ENCODE results near the gene SYMPK.
"Not testable (repeated sequence)": the region's sequence is repeated elsewhere in the genome, so short reads cannot be mapped to it uniquely, and the experiment has no call there.

The SYMPK gene

GRCh38 chr19:45885556-45886426 is 22.8 kb upstream of the SYMPK start, which contains the start of gene IRF2BP1:
Gene IRF2BP1, minus strand, starts transcription at chr19:45886141. Its CDS starts 367 bp downstream, at chr19:45885774.
- DNase-seq, result peak; percentile 94 to 95

DNA sequence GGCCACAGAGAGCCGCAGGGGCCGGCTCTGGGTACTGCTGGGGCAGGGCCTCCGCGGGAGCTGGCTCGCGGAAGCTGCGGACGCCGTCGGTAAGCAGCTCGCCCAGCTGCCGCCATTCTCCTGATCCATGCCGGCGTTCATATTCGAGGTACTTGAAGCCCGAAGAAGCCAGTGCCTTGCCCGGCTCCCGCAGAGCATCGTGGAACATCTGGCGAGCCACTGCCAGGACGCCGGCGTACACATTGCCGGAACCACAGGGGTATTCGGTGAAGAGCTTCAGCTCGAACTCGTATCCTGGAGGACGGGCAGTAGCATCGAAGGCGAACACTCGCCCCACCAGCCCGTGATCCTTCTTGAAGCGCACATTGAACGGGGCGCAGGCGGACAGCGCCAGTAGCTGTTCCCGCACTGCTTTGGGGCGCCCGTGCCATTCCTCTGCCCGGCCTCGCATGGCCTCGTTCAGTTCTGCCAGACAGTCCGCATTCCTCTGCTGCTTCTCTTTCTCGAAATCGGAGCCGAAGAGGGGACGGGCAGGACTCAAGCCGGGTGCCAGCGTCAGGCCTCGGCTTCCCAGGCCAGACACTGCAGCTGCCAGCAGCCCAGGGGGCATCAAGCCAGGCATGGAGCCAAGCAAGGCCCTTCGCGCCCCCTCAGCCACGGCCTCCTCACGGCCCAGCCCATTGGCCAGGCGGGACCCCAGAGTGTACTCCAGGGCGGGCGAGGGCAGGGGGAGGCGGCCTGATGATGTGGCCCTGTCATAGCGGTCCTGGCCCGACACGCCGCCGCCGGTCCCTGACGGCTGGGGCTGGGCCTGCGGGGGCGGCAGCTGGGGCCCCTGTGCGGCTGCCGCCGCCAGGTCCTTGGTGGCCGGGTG is 22.0 kb upstream of the SYMPK start:
- DNase-seq, result no peak

DNA sequence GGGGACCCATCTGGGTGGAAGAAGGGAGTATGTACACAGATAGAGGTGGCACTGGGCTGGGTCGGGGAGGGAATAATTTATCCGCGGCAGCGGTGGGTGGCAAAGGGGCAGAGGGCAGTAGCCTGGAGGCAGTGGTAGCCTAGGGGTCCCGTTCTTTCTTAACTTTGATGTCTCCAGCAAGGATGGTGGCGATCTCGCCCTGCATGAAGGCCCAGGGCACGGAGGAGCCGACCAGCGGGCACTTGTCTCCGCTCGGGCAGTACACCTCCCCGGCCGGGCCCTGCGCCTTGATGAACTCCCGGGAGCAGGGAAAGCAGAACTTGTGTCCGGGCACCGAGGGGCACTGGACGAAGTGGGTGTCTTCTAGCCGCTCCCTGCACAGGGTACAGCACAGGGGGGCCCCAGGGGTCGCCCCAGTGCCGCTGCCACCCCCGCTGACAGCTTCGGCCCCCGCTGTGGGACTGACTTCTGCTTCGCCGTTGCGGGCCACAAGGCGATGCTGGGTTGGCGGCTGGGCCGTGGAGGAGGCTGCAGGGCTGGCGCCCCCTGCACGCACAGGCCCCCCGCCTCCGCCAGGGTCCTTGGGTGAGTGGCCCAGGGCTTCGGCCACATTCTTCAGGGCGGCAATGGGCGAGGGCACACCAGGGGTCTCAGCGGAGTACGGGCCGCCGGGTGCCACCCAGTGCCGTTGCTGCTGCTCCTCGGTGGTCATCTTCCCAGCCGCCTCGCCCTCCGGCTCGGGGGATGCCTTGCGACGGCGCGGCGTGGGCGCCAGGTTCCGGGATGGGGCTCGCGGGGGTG is 21.1 kb upstream of the SYMPK start:
- DNase-seq, result no peak

DNA sequence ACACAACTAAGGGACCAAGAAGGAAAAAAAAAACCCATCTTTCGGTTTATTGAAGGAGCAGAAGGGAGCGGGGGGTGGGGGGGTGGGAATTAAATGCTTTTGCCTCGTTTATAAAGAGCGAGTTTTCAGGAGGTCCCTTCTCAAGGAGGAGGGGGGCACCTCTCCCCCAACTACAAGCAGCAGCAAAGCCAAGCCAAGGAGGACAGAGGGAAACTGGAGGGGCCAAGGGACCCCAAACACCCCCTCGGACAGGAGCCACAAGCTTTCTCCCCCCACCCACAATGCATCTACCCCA is 20.6 kb upstream of the SYMPK start:
- no peak for DNase-seq

- peak; percentile 83 to 91 for DNase-seq
Observed at GRCh38 chr19:45882652-45883585, 20.0 kb upstream of the SYMPK start.

GRCh38 chr19:45881909-45882528 is 19.1 kb upstream of the SYMPK start:
- DNase-seq, result no peak

DNA sequence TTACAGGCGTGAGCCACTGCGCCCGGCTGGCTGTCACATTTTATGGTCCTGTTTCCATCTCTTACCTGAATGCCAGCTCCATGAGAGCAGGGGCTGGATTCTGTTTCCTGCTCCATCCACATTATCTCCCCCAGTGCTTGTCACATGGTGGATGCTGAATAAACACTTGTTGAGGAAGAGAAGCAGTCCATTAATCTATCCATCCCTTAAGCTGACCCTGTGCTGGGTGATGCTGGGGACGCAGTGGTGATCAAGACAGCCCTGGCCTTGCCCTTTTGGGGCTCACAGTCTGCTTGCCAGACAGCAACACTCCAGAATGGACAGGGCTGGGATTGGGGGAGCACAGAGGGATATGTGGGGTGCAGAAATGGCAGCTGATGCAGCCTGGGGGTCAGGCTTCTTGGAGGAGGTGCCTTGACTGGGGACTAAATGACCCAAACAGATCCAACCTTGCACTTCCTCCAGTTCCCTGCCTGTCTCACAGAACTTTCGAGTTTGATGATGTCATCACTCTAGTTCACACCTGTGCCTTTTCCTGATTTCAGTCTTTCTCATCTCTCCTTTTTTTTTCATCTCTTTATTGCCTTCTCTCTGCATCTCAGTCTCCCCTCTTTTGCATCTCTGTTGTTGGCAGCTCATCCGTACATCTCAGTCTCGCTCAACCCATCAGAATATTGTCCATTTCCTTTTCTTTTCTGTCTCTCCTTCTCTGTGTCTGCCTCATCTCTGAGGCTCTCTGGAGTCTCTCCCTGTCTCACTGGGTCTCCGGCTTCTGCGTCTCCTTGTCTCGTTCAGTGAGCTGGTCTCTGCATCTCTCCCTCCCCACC is 18.3 kb upstream of the SYMPK start:
- no peak for DNase-seq

- no peak for DNase-seq
Observed at GRCh38 chr19:45879971-45880370, 17.0 kb upstream of the SYMPK start.

GRCh38 chr19:45879055-45879454 is 16.1 kb upstream of the SYMPK start:
- no peak for DNase-seq

- no peak for DNase-seq
Observed at GRCh38 chr19:45878043-45878794, 15.3 kb upstream of the SYMPK start.

GRCh38 chr19:45876411-45877197 is 13.7 kb upstream of the SYMPK start:
- no peak for DNase-seq

GRCh38 chr19:45876161-45876410 is 13.1 kb upstream of the SYMPK start:
- DNase-seq, result no peak

DNA sequence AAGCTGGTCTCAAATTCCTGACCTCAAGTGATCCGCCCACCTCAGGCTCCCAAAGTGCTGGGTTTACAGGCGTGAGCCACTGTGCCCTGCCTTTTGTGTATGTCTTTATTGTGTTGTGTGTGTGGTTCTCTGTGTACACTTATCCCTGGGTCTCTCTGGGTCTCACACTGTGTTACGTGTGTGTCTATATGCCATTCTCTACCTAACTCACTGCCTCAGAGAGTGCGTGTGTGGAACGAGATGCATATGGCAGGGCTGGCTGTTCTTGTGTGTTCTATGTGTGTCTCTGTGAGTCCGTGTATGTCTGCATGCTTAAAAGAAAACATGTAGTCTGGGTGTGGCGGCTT is 11.6 kb upstream of the SYMPK start:
- no peak for DNase-seq

DNA sequence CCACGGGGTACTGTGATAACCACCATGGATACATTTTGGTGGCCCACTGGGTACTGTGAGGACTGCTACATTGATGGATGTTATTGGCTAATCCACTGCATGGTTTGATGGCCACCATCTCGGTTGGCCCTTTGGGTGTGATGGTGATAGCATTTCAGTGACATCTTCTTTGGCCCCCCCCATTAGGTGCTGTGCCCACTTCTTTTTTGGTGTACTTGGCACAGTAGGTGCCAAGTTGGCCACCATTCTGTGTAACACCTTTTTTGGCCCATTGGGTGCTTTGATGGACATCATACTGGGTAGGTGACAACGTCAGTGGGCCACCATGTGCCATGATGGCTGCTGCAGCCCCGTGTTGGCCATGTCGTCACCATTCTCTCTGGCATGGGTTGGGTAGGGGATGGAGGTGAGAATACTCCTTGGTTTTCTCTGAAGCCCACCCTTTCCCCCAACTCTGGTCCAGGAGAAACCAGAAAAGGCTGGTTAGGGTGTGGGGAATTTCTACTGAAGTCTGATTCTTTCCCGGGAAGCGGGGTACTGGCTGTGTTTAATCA is 10.3 kb upstream of the SYMPK start:
- no peak for DNase-seq

GRCh38 chr19:45872095-45872919 is 9.4 kb upstream of the SYMPK start:
- DNase-seq, result no peak

DNA sequence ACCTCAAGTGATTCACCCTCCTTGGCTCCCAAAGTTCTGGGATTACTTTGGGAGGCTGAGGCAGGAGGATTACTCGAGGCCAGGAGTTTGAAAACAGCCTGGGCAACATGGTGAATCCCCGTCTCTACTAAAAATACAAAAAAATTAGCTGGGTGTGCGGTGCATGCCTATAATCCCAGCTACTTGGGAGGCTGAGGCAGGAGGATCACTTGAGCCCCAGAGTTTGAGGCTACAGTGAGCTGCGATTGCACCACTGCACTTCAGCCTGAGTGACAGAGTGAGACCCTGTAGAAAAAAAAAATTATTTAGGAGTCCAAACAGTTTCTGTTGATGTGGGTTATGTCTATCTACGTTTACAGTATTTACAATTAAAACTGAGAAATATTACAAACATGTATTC is 7.9 kb upstream of the SYMPK start:
- no peak for DNase-seq

- DNase-seq, result not testable (repeated sequence)
Observed at GRCh38 chr19:45867241-45867640, 4.3 kb upstream of the SYMPK start.

Data from NCI-H1930 (cell line).